CD8-positive, alpha-beta memory T cell (primary cell): ENCODE measurements around the gene PSEN1. TPM values are rescaled to one million over a fixed set of nuclear protein-coding genes. Genes with fewer than 3 reads are reported as not detected.

Experiments
- CTCF ChIA-PET: fragments of 350-600 bp; sonication (Branson Sonifier 250); formaldehyde crosslinking; loops from one replicate; lab custom pipeline; 2021; ENCODE audit warnings: antibody characterized with exemption; lab: Charles Lee
- POLR2A ChIA-PET: fragments of 350-600 bp; sonication (Branson Sonifier 250); formaldehyde crosslinking; loops from one replicate; lab custom pipeline; 2021; ENCODE audit warnings: antibody characterized with exemption; lab: Charles Lee
- DNase-seq, 5 donors: peaks; one replicate each; pipeline versions ENCODE4 v3.0.0 to v3.0.0-alpha.2; 2020 to 2022; ENCODE audit warnings: mixed read lengths in 1 of 5
- H3K27ac ChIP-seq: one replicate; pipeline ENCODE4 v1.7.0; 2013; ENCODE audit warnings: low read depth, mild to moderate bottlenecking, low read length, moderate library complexity
- H3K27me3 ChIP-seq: 2 replicates; pipeline ENCODE4 v1.7.0; 2013; ENCODE audit warnings: low read length, mild to moderate bottlenecking; ENCODE audit not compliant: insufficient read depth, poor library complexity, severe bottlenecking
- H3K36me3 ChIP-seq: 2 replicates; pipeline ENCODE4 v1.7.0; 2013; ENCODE audit warnings: mild to moderate bottlenecking, low read length, moderate library complexity; ENCODE audit not compliant: insufficient read depth
- H3K4me1 ChIP-seq: 2 replicates; pipeline ENCODE4 v1.7.0; 2013; ENCODE audit warnings: mild to moderate bottlenecking, low read length, moderate library complexity; ENCODE audit not compliant: insufficient read depth
- H3K4me3 ChIP-seq: 2 replicates; pipeline ENCODE4 v1.7.0; 2013; ENCODE audit warnings: mild to moderate bottlenecking, low read length
- H3K9me3 ChIP-seq: 2 replicates; pipeline ENCODE4 v1.7.0; 2013; ENCODE audit warnings: mild to moderate bottlenecking, low read length
- H3K27ac Mint-ChIP-seq, 8 donors: one replicate each; pipeline ENCODE4 v1.8.0; 2020 to 2021; ENCODE audit warnings: mixed read lengths in 8 of 8, mild to moderate bottlenecking in 6 of 8, inconsistent platforms in 3 of 8, moderate library complexity in 3 of 8
- H3K27me3 Mint-ChIP-seq, 2 donors: one replicate each; pipeline ENCODE4 v1.8.0; 2020 to 2021; ENCODE audit warnings: mixed read lengths in 2 of 2, mild to moderate bottlenecking in 1 of 2, moderate library complexity in 1 of 2
- H3K36me3 Mint-ChIP-seq, 3 donors: one replicate each; pipeline ENCODE4 v1.8.0; 2020 to 2021; ENCODE audit warnings: mixed read lengths in 3 of 3, inconsistent platforms in 1 of 3, mild to moderate bottlenecking in 1 of 3
- H3K4me1 Mint-ChIP-seq, 3 donors: one replicate each; pipeline ENCODE4 v1.8.0; 2020 to 2021; ENCODE audit warnings: mixed read lengths in 3 of 3, inconsistent platforms in 1 of 3, mild to moderate bottlenecking in 1 of 3
- H3K4me3 Mint-ChIP-seq, 7 donors: one replicate each; pipeline ENCODE4 v1.8.0; 2020 to 2021; ENCODE audit warnings: mixed read lengths in 7 of 7, mild to moderate bottlenecking in 6 of 7, moderate library complexity in 4 of 7, inconsistent platforms in 2 of 7
- H3K9me3 Mint-ChIP-seq, 5 donors: one replicate each; pipeline ENCODE4 v1.8.0; 2020 to 2022; ENCODE audit warnings: mixed read lengths in 5 of 5, mild to moderate bottlenecking in 3 of 5, moderate library complexity in 2 of 5, inconsistent platforms in 1 of 5
- polyA plus RNA-seq: library from polyadenylated mRNA; unstranded; fragments of 300-500 nt; fragmentation: Illumina TruSeq; gene quantifications from one replicate; pipeline ENCODE4 v1.2.3, GENCODE V29; 2021
- total RNA-seq, 2 experiments: library from RNA; stranded (reverse); gene quantifications; one replicate each; pipeline ENCODE4 v1.2.3, GENCODE V29; 2021

The PSEN1 gene
- total and polyA plus RNA-seq, 3 experiments from 2014 or later, result 29.2 to 34.2 (median 31.7) TPM

- Histone ChIP-seq H3K27ac (no peak overlapping the region), H3K4me3 (no peak overlapping the region), H3K9me3 (no peaks in the 10 kb centered on the region), H3K36me3 (no peaks in the 10 kb centered on the region), H3K4me1 (peaks cover 13% of the 10 kb centered on the region), H3K27me3 (no peaks in the 10 kb centered on the region)
- ChIA-PET POLR2A (no interaction called here), CTCF (no interaction called here)
- Mint-ChIP-seq H3K36me3 (peaks cover 0 to 20% (median 0%) of the 10 kb centered on the region in 3 donors), H3K4me3 (no peak overlapping the region), H3K27ac (peak overlapping the region in 7 of 8 donors; percentile 1 to 75 (median 49)), H3K9me3 (no peaks in the 10 kb centered on the region), H3K4me1 (peaks cover 34 to 61% (median 46%) of the 10 kb centered on the region in 3 donors), H3K27me3 (no peaks in the 10 kb centered on the region)
- DNase-seq, result no peak
Observed at GRCh38 chr14:73142216-73142615, 5.9 kb downstream of the PSEN1 start.

- CTCF ChIA-PET, result no interaction called here
- Histone ChIP-seq H3K9me3 (no peaks in the 10 kb centered on the region), H3K27ac (no peak overlapping the region), H3K4me1 (peaks cover 6% of the 10 kb centered on the region), H3K36me3 (peaks cover 4% of the 10 kb centered on the region), H3K27me3 (no peaks in the 10 kb centered on the region), H3K4me3 (no peak overlapping the region)
- peaks cover 29 to 58% (median 46%) of the 10 kb centered on the region in 3 donors for H3K4me1 Mint-ChIP-seq
- peak overlapping the region; percentile 40 to 86 (median 64) for H3K27ac Mint-ChIP-seq
- no peaks in the 10 kb centered on the region for H3K27me3 Mint-ChIP-seq
- H3K9me3 Mint-ChIP-seq, result no peaks in the 10 kb centered on the region
- no peak for DNase-seq
- no peak overlapping the region for H3K4me3 Mint-ChIP-seq
- POLR2A ChIA-PET, result no interaction called here
- H3K36me3 Mint-ChIP-seq, result peaks cover 0 to 26% (median 0%) of the 10 kb centered on the region in 3 donors
Observed at GRCh38 chr14:73143003-73143402, 6.7 kb downstream of the PSEN1 start.

GRCh38 chr14:73143617-73144016, 7.3 kb downstream of the PSEN1 start:
- peak overlapping the region in 6 of 8 donors; percentile 43 to 86 (median 70) for H3K27ac Mint-ChIP-seq
- Histone ChIP-seq H3K4me3 (no peak overlapping the region), H3K36me3 (peaks cover 9% of the 10 kb centered on the region), H3K27ac (no peak overlapping the region), H3K4me1 (peaks cover 6% of the 10 kb centered on the region), H3K9me3 (no peaks in the 10 kb centered on the region), H3K27me3 (no peaks in the 10 kb centered on the region)
- POLR2A ChIA-PET, result no interaction called here
- H3K27me3 Mint-ChIP-seq, result no peaks in the 10 kb centered on the region
- CTCF ChIA-PET, result no interaction called here
- H3K4me1 Mint-ChIP-seq, result peaks cover 29 to 58% (median 46%) of the 10 kb centered on the region in 3 donors
- no peak overlapping the region for H3K4me3 Mint-ChIP-seq
- no peak for DNase-seq
- no peaks in the 10 kb centered on the region for H3K9me3 Mint-ChIP-seq
- peaks cover 0 to 31% (median 2%) of the 10 kb centered on the region in 3 donors for H3K36me3 Mint-ChIP-seq

- H3K9me3 Mint-ChIP-seq, result no peaks in the 10 kb centered on the region
- Histone ChIP-seq H3K9me3 (no peaks in the 10 kb centered on the region), H3K27me3 (no peaks in the 10 kb centered on the region), H3K4me3 (no peak overlapping the region), H3K36me3 (peaks cover 9% of the 10 kb centered on the region), H3K27ac (no peak overlapping the region), H3K4me1 (peaks cover 6% of the 10 kb centered on the region)
- H3K4me3 Mint-ChIP-seq, result no peak overlapping the region
- H3K27ac Mint-ChIP-seq, result peak overlapping the region in 1 of 8 donors; percentile 86
- peaks cover 26 to 51% (median 42%) of the 10 kb centered on the region in 3 donors for H3K4me1 Mint-ChIP-seq
- H3K27me3 Mint-ChIP-seq, result no peaks in the 10 kb centered on the region
- ChIA-PET POLR2A (no interaction called here), CTCF (no interaction called here)
- peaks cover 0 to 45% (median 2%) of the 10 kb centered on the region in 3 donors for H3K36me3 Mint-ChIP-seq
- no peak for DNase-seq
Observed at GRCh38 chr14:73145371-73145770, 9.1 kb downstream of the PSEN1 start.

- H3K4me3 Mint-ChIP-seq, result no peak overlapping the region
- H3K36me3 Mint-ChIP-seq, result peaks cover 0 to 44% (median 2%) of the 10 kb centered on the region in 3 donors
- Histone ChIP-seq H3K9me3 (no peaks in the 10 kb centered on the region), H3K27ac (no peak overlapping the region), H3K27me3 (no peaks in the 10 kb centered on the region), H3K4me3 (no peak overlapping the region), H3K36me3 (peaks cover 9% of the 10 kb centered on the region), H3K4me1 (peaks cover 6% of the 10 kb centered on the region)
- peaks cover 19 to 44% (median 36%) of the 10 kb centered on the region in 3 donors for H3K4me1 Mint-ChIP-seq
- no peaks in the 10 kb centered on the region for H3K27me3 Mint-ChIP-seq
- POLR2A ChIA-PET, result no interaction called here
- CTCF ChIA-PET, result no interaction called here
- no peaks in the 10 kb centered on the region for H3K9me3 Mint-ChIP-seq
- peak overlapping the region in 6 of 8 donors; percentile 1 to 60 (median 14) for H3K27ac Mint-ChIP-seq
- no peak for DNase-seq
Observed at GRCh38 chr14:73146111-73146510, 9.8 kb downstream of the PSEN1 start.

GRCh38 chr14:73149753-73150152, 13.4 kb downstream of the PSEN1 start:
- H3K9me3 Mint-ChIP-seq, result no peaks in the 10 kb centered on the region
- Histone ChIP-seq H3K4me1 (no peaks in the 10 kb centered on the region), H3K27me3 (no peaks in the 10 kb centered on the region), H3K27ac (no peak overlapping the region), H3K9me3 (no peaks in the 10 kb centered on the region), H3K36me3 (peaks cover 15% of the 10 kb centered on the region), H3K4me3 (no peak overlapping the region)
- ChIA-PET POLR2A (no interaction called here), CTCF (no interaction called here)
- no peak for DNase-seq
- peak overlapping the region in 1 of 8 donors; percentile 23 for H3K27ac Mint-ChIP-seq
- peaks cover 0 to 67% (median 4%) of the 10 kb centered on the region in 3 donors for H3K36me3 Mint-ChIP-seq
- H3K4me3 Mint-ChIP-seq, result no peak overlapping the region
- no peaks in the 10 kb centered on the region for H3K27me3 Mint-ChIP-seq
- peaks cover 5 to 20% (median 18%) of the 10 kb centered on the region in 3 donors for H3K4me1 Mint-ChIP-seq

- Mint-ChIP-seq H3K27ac (peak overlapping the region in 1 of 8 donors; percentile 8), H3K9me3 (no peaks in the 10 kb centered on the region), H3K36me3 (peaks cover 0 to 71% (median 8%) of the 10 kb centered on the region in 3 donors), H3K27me3 (peaks cover 0 to 1% of the 10 kb centered on the region in 2 donors), H3K4me3 (no peak overlapping the region), H3K4me1 (no peaks in the 10 kb centered on the region)
- no peaks in the 10 kb centered on the region for H3K9me3 ChIP-seq
- POLR2A ChIA-PET, result no interaction called here
- no peak overlapping the region for H3K27ac ChIP-seq
- DNase-seq, result no peak
- CTCF ChIA-PET, result no interaction called here
- peaks cover 9% of the 10 kb centered on the region for H3K36me3 ChIP-seq
- no peak overlapping the region for H3K4me3 ChIP-seq
- no peaks in the 10 kb centered on the region for H3K27me3 ChIP-seq
- H3K4me1 ChIP-seq, result no peaks in the 10 kb centered on the region
Observed at GRCh38 chr14:73153272-73153671, 17.0 kb downstream of the PSEN1 start.

GRCh38 chr14:73162251-73162650, 25.9 kb downstream of the PSEN1 start:
- no peak for DNase-seq
- peaks cover 9% of the 10 kb centered on the region for H3K36me3 ChIP-seq
- ChIA-PET CTCF (no interaction called here), POLR2A (no interaction called here)
- Mint-ChIP-seq H3K9me3 (no peaks in the 10 kb centered on the region), H3K27me3 (peaks cover 0 to 1% of the 10 kb centered on the region in 2 donors), H3K4me1 (peaks cover 3 to 9% (median 5%) of the 10 kb centered on the region in 3 donors), H3K27ac (no peak overlapping the region), H3K4me3 (no peak overlapping the region), H3K36me3 (peaks cover 10 to 77% (median 36%) of the 10 kb centered on the region in 3 donors)
- H3K27me3 ChIP-seq, result no peaks in the 10 kb centered on the region
- H3K4me3 ChIP-seq, result no peak overlapping the region
- H3K9me3 ChIP-seq, result no peaks in the 10 kb centered on the region
- no peaks in the 10 kb centered on the region for H3K4me1 ChIP-seq
- no peak overlapping the region for H3K27ac ChIP-seq
